ENCODE measurements around the gene TULP4. TPM values are rescaled to one million over a fixed set of nuclear protein-coding genes. Genes with fewer than 3 reads are reported as not detected.

Gene TULP4
- total RNA-seq, 1 experiment from 2014 or later, result 105 TPM

- TF ChIP-seq, protein P1, sequence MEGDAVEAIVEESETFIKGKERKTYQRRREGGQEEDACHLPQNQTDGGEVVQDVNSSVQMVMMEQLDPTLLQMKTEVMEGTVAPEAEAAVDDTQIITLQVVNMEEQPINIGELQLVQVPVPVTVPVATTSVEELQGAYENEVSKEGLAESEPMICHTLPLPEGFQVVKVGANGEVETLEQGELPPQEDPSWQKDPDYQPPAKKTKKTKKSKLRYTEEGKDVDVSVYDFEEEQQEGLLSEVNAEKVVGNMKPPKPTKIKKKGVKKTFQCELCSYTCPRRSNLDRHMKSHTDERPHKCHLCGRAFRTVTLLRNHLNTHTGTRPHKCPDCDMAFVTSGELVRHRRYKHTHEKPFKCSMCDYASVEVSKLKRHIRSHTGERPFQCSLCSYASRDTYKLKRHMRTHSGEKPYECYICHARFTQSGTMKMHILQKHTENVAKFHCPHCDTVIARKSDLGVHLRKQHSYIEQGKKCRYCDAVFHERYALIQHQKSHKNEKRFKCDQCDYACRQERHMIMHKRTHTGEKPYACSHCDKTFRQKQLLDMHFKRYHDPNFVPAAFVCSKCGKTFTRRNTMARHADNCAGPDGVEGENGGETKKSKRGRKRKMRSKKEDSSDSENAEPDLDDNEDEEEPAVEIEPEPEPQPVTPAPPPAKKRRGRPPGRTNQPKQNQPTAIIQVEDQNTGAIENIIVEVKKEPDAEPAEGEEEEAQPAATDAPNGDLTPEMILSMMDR (IDR thresholded peaks at IDR 0.05; ENCODE audit: unreplicated experiment), result no peak
- Mint-ChIP-seq H3K4me3 (ENCODE audit: low read depth, unreplicated experiment) (no peak overlapping the region), H3K36me3 (ENCODE audit: insufficient read depth, unreplicated experiment) (peaks cover 5% of the 10 kb centered on the region), H3K27ac (ENCODE audit: unreplicated experiment) (no peak overlapping the region), H3K4me1 (ENCODE audit: low read depth, unreplicated experiment) (no peaks in the 10 kb centered on the region), H3K27me3 (ENCODE audit: unreplicated experiment) (no peaks in the 10 kb centered on the region), H3K9me3 (ENCODE audit: low read depth, unreplicated experiment) (no peaks in the 10 kb centered on the region)
- intact Hi-C loops (cut with micrococcal nuclease; ENCODE audit: unreplicated experiment), result no loop called here
- CTCF ChIA-PET, result interaction anchor here (0.6 kb wide), 1 partner anchor 262 kb away, joined by 5 read pairs; no protein-coding TSS in a partner anchor
- BruUV-seq (replicated peaks), result no TSS peak
- no peak for DNase-seq
Measured at GRCh38 chr6:158508450-158508849, 196.2 kb downstream of the TULP4 start.

- Mint-ChIP-seq H3K36me3 (ENCODE audit: insufficient read depth, unreplicated experiment) (peaks cover 4% of the 10 kb centered on the region), H3K9me3 (ENCODE audit: low read depth, unreplicated experiment) (no peaks in the 10 kb centered on the region), H3K4me1 (ENCODE audit: low read depth, unreplicated experiment) (no peaks in the 10 kb centered on the region), H3K27me3 (ENCODE audit: unreplicated experiment) (no peaks in the 10 kb centered on the region), H3K4me3 (ENCODE audit: low read depth, unreplicated experiment) (no peak overlapping the region), H3K27ac (ENCODE audit: unreplicated experiment) (no peak overlapping the region)
- intact Hi-C loops (cut with micrococcal nuclease; ENCODE audit: unreplicated experiment), result no loop called here
- BruUV-seq (replicated peaks), result no TSS peak
- CTCF ChIA-PET, result no interaction called here
- TF ChIP-seq, protein P1 (IDR thresholded peaks at IDR 0.05; ENCODE audit: unreplicated experiment), result no peak
- no peak for DNase-seq
Measured at GRCh38 chr6:158509465-158509864, 197.2 kb downstream of the TULP4 start.

- no TSS peak for BruUV-seq (replicated peaks)
- CTCF ChIA-PET, result interaction anchor here (1.3 kb wide), 1 partner anchor 292 kb away, joined by 3 read pairs; no protein-coding TSS in a partner anchor
- intact Hi-C loops (cut with micrococcal nuclease; ENCODE audit: unreplicated experiment), result no loop called here
- peaks cover 4% of the 10 kb centered on the region for H3K36me3 Mint-ChIP-seq (ENCODE audit: insufficient read depth, unreplicated experiment)
- H3K27me3 Mint-ChIP-seq (ENCODE audit: unreplicated experiment), result no peaks in the 10 kb centered on the region
- no peaks in the 10 kb centered on the region for H3K9me3 Mint-ChIP-seq (ENCODE audit: low read depth, unreplicated experiment)
- DNase-seq, result no peak
- TF ChIP-seq, protein P1 (IDR thresholded peaks at IDR 0.05; ENCODE audit: unreplicated experiment), result no peak
- H3K4me3 Mint-ChIP-seq (ENCODE audit: low read depth, unreplicated experiment), result no peak overlapping the region
- H3K27ac Mint-ChIP-seq (ENCODE audit: unreplicated experiment), result no peak overlapping the region
- no peaks in the 10 kb centered on the region for H3K4me1 Mint-ChIP-seq (ENCODE audit: low read depth, unreplicated experiment)
Measured at GRCh38 chr6:158512809-158513208, 200.5 kb downstream of the TULP4 start.

DNA sequence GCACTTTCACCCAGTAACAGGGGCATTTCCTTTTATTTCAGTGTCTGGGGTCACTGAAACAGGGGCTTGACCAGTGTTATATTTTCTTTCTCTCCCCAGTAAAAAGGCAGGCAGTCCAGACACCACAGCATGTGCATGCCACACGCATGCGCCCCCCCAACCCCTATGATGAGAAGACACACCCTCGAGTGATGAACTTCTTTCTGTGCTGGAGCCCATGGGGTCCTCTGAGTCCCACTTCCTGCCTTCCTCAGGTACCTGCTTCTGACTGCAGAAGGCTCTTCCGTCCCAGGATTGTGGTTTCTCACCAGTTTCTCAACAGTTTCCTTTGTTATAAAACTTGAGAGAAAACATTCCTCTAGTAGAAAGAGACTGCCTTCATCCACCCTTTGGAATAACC, 201.9 kb downstream of the TULP4 start:
- intact Hi-C loops (cut with micrococcal nuclease; ENCODE audit: unreplicated experiment), result no loop called here
- Mint-ChIP-seq H3K4me3 (ENCODE audit: low read depth, unreplicated experiment) (no peak overlapping the region), H3K27ac (ENCODE audit: unreplicated experiment) (no peak overlapping the region), H3K27me3 (ENCODE audit: unreplicated experiment) (no peaks in the 10 kb centered on the region), H3K36me3 (ENCODE audit: insufficient read depth, unreplicated experiment) (peaks cover 4% of the 10 kb centered on the region), H3K4me1 (ENCODE audit: low read depth, unreplicated experiment) (peaks cover 9% of the 10 kb centered on the region), H3K9me3 (ENCODE audit: low read depth, unreplicated experiment) (no peaks in the 10 kb centered on the region)
- CTCF ChIA-PET, result interaction anchor here (0.5 kb wide), 1 partner anchor 68 kb away, joined by 7 read pairs; no protein-coding TSS in a partner anchor
- TF ChIP-seq, protein P1 (IDR thresholded peaks at IDR 0.05; ENCODE audit: unreplicated experiment), result no peak
- no peak for DNase-seq
- no TSS peak for BruUV-seq (replicated peaks)
